GM23338 (cell line): Measurements from ENCODE around the gene DENND5B.

ENCODE experiments used
- CREB1 ChIP-seq: fragments of 250-450 bp; sonication (Bioruptor Pico); IDR thresholded peaks from 2 replicates; pipeline ENCODE4 v1.5.0; 2020; ENCODE audit warnings: low read depth, mild to moderate bottlenecking, moderate library complexity
- CTCF ChIP-seq, 2 experiments: fragments of 200-600 bp in 1 of 2; sonication (generic) in 1 of 2; conservative IDR thresholded peaks; 2 replicates each; pipeline versions ENCODE4 v1.5.1 to v1.6.1; 2016 to 2017; ENCODE audit warnings: antibody characterized with exemption in 2 of 2, low read depth in 2 of 2, mild to moderate bottlenecking in 2 of 2, moderate library complexity in 1 of 2
- ETS1 ChIP-seq: IDR thresholded peaks from 2 replicates; pipeline ENCODE4 v1.6.1; 2016; ENCODE audit warnings: antibody characterized with exemption
- EZH2 ChIP-seq: fragments of 200-600 bp; sonication (generic); IDR thresholded peaks from one replicate; pipeline ENCODE4 v1.8.0; 2017; ENCODE audit warnings: antibody characterized with exemption, mild to moderate bottlenecking, low read depth; ENCODE audit not compliant: unreplicated experiment
- EZH2phosphoT487 ChIP-seq: fragments of 200-600 bp; sonication (generic); IDR thresholded peaks from one replicate; pipeline ENCODE4 v1.8.1; 2018; ENCODE audit warnings: antibody characterized with exemption; ENCODE audit not compliant: unreplicated experiment
- JUNB ChIP-seq: IDR thresholded peaks from one replicate; pipeline ENCODE4 v1.6.1; 2016; ENCODE audit warnings: antibody characterized with exemption; ENCODE audit not compliant: unreplicated experiment
- NANOG ChIP-seq: IDR thresholded peaks from 2 replicates; pipeline ENCODE4 v1.6.1; 2016; ENCODE audit warnings: antibody characterized with exemption, borderline replicate concordance
- POLR2AphosphoS5 ChIP-seq: IDR thresholded peaks from 2 replicates; pipeline ENCODE4 v1.6.1; 2016; ENCODE audit warnings: antibody characterized with exemption, low read depth
- REST ChIP-seq: IDR thresholded peaks from one replicate; pipeline ENCODE4 v1.6.1; 2018; ENCODE audit warnings: antibody characterized with exemption; ENCODE audit not compliant: unreplicated experiment
- STAT1 ChIP-seq: IDR thresholded peaks from one replicate; pipeline ENCODE4 v1.6.1; 2016; ENCODE audit warnings: antibody characterized with exemption; ENCODE audit not compliant: unreplicated experiment
- ZNF114 ChIP-seq: fragments of 250-450 bp; sonication (Bioruptor Pico); IDR thresholded peaks from 2 replicates; pipeline ENCODE4 v1.5.0; 2020; ENCODE audit warnings: mild to moderate bottlenecking, moderate library complexity
- ZNF331 ChIP-seq: fragments of 250-450 bp; sonication (Bioruptor Pico); IDR thresholded peaks from 2 replicates; pipeline ENCODE4 v1.5.0; 2020; ENCODE audit warnings: low read depth, mild to moderate bottlenecking, moderate library complexity

GRCh38 chr12:31431721-31432240 is 159.2 kb downstream of the DENND5B start:
- TF ChIP-seq CTCF (conservative IDR thresholded peaks at IDR 0.05; ENCODE audit: low read depth in 2 of 2) (no peak), EZH2 (no peak), POLR2AphosphoS5 (no peak), EZH2phosphoT487 (no peak), JUNB (no peak), CREB1 (no peak), NANOG (no peak), ZNF331 (CRISPR knock-in tag) (no peak), ZNF114 (CRISPR knock-in tag) (no peak), REST (no peak), ETS1 (no peak), STAT1 (no peak)
